HEK293 (cell line): ENCODE measurements around the gene SLC8A2.
A peak's percentile ranks its signal among the peaks of the same experiment; 100 is the strongest.

Experiments
- CTCF ChIA-PET: fragments of 350-600 bp; formaldehyde crosslinking; extraction: SDS; loops from one replicate; lab custom pipeline; 2021; ENCODE audit warnings: antibody characterized with exemption; lab: Yijun Ruan, JAX
- POLR2A ChIA-PET: fragments of 300-600 bp; formaldehyde crosslinking; extraction: SDS; loops from one replicate; lab custom pipeline; 2020; ENCODE audit warnings: antibody characterized with exemption, inconsistent platforms; lab: Yijun Ruan, JAX
- H3K27ac ChIP-seq: fragments of 200-500 bp; sonication (Bioruptor generic); 2 replicates; pipeline ENCODE4 v1.5.1; 2014; ENCODE audit warnings: low read depth, low read length, control low read depth, inconsistent platforms; ENCODE audit errors: extremely low read depth
- H3K36me3 ChIP-seq, 2 experiments: fragments of 200-500 bp in 1 of 2; sonication (Bioruptor generic) in 1 of 2; 1 replicate in 1 of 2; 2 replicates in 1 of 2; pipeline ENCODE4 v1.5.1; 2014 to 2017; ENCODE audit warnings: inconsistent platforms in 2 of 2, low read length in 2 of 2; ENCODE audit not compliant: control insufficient read depth in 2 of 2, insufficient read depth in 1 of 2
- H3K4me1 ChIP-seq: fragments of 200-500 bp; sonication (Bioruptor generic); 2 replicates; pipeline ENCODE4 v1.5.1; 2014; ENCODE audit warnings: mild to moderate bottlenecking, low read length, inconsistent platforms; ENCODE audit not compliant: control insufficient read depth, insufficient read depth
- H3K4me3 ChIP-seq: 2 replicates; pipeline ENCODE4 v1.5.1; 2011; ENCODE audit warnings: low read depth, mild to moderate bottlenecking, control low read depth, low read length, moderate library complexity
- H3K9me3 ChIP-seq: fragments of 200-500 bp; sonication (Bioruptor generic); 2 replicates; pipeline ENCODE4 v1.5.1; 2014; ENCODE audit warnings: low read depth, low read length, inconsistent platforms; ENCODE audit not compliant: control insufficient read depth, insufficient read depth
- KLF1 ChIP-seq: fragments of 450-650 bp; formaldehyde crosslinking; IDR thresholded peaks from 2 replicates; pipeline ENCODE4 v1.5.1; 2016; ENCODE audit warnings: missing biosample characterization, missing genetic modification characterization
- KLF8 ChIP-seq: fragments of 450-650 bp; formaldehyde crosslinking; IDR thresholded peaks from 2 replicates; pipeline ENCODE4 v1.5.1; 2016; ENCODE audit warnings: missing biosample characterization, missing genetic modification characterization
- MYNN ChIP-seq: fragments of 450-650 bp; formaldehyde crosslinking; IDR thresholded peaks from 2 replicates; pipeline ENCODE4 v1.5.1; 2016; ENCODE audit warnings: missing biosample characterization, missing genetic modification characterization, borderline replicate concordance
- RBAK ChIP-seq: fragments of 450-650 bp; formaldehyde crosslinking; IDR thresholded peaks from 2 replicates; pipeline ENCODE4 v1.5.1; 2016; ENCODE audit warnings: missing biosample characterization, missing genetic modification characterization
- REPIN1 ChIP-seq: fragments of 450-650 bp; formaldehyde crosslinking; IDR thresholded peaks from 2 replicates; pipeline ENCODE4 v1.5.1; 2017; ENCODE audit warnings: missing biosample characterization, missing genetic modification characterization, low read depth
- SP2 ChIP-seq: fragments of 450-650 bp; formaldehyde crosslinking; IDR thresholded peaks from 2 replicates; pipeline ENCODE4 v1.5.1; 2016; ENCODE audit warnings: missing biosample characterization, missing genetic modification characterization
- TCF7L2 ChIP-seq: IDR thresholded peaks from 2 replicates; pipeline ENCODE4 v1.6.1; 2011; ENCODE audit warnings: low read depth, mild to moderate bottlenecking, inconsistent platforms, low read length, moderate library complexity, borderline replicate concordance
- ZBTB49 ChIP-seq: fragments of 450-650 bp; formaldehyde crosslinking; IDR thresholded peaks from 2 replicates; pipeline ENCODE4 v1.5.1; 2016; ENCODE audit warnings: missing biosample characterization, missing genetic modification characterization, low read depth
- ZNF157 ChIP-seq: fragments of 450-650 bp; formaldehyde crosslinking; IDR thresholded peaks from 2 replicates; pipeline ENCODE4 v1.5.1; 2016; ENCODE audit warnings: missing biosample characterization, missing genetic modification characterization
- ZNF16 ChIP-seq: fragments of 450-650 bp; formaldehyde crosslinking; IDR thresholded peaks from 2 replicates; pipeline ENCODE4 v1.5.1; 2016; ENCODE audit warnings: low read depth, missing biosample characterization, missing genetic modification characterization
- ZNF23 ChIP-seq: fragments of 450-650 bp; formaldehyde crosslinking; IDR thresholded peaks from 2 replicates; pipeline ENCODE4 v1.5.1; 2016; ENCODE audit warnings: missing biosample characterization, missing genetic modification characterization, borderline replicate concordance
- ZNF398 ChIP-seq: fragments of 450-650 bp; formaldehyde crosslinking; IDR thresholded peaks from 2 replicates; pipeline ENCODE4 v1.5.1; 2017; ENCODE audit warnings: missing biosample characterization, missing genetic modification characterization
- ZNF433 ChIP-seq: fragments of 450-650 bp; formaldehyde crosslinking; IDR thresholded peaks from 2 replicates; pipeline ENCODE4 v1.5.1; 2016; ENCODE audit warnings: missing biosample characterization, missing genetic modification characterization, low read depth
- ZNF548 ChIP-seq: fragments of 450-650 bp; formaldehyde crosslinking; IDR thresholded peaks from 2 replicates; pipeline ENCODE4 v1.5.1; 2016; ENCODE audit warnings: missing biosample characterization, missing genetic modification characterization
- ZNF561 ChIP-seq: fragments of 450-650 bp; IDR thresholded peaks from 2 replicates; pipeline ENCODE4 v1.5.1; 2018; ENCODE audit warnings: missing biosample characterization, missing genetic modification characterization, borderline replicate concordance
- ZNF660 ChIP-seq: fragments of 450-650 bp; IDR thresholded peaks from 2 replicates; pipeline ENCODE4 v1.5.1; 2018; ENCODE audit warnings: missing biosample characterization, mild to moderate bottlenecking, missing genetic modification characterization
- ZNF768 ChIP-seq: fragments of 450-650 bp; formaldehyde crosslinking; IDR thresholded peaks from 2 replicates; pipeline ENCODE4 v1.5.1; 2018; ENCODE audit warnings: missing biosample characterization, mild to moderate bottlenecking, missing genetic modification characterization

Gene SLC8A2

GRCh38 chr19:47481460-47482052, 9.9 kb upstream of the SLC8A2 start (continued):
- TF ChIP-seq ZBTB49 (tag by site-specific recombination) (no peak), REPIN1 (tag by site-specific recombination) (no peak)

GRCh38 chr19:47480658-47481057, 9.0 kb upstream of the SLC8A2 start:
- no peak overlapping the region for H3K4me3 ChIP-seq
- POLR2A ChIA-PET, result no interaction called here

GRCh38 chr19:47479701-47480503, 8.2 kb upstream of the SLC8A2 start:
- POLR2A ChIA-PET, result interaction anchor here (0.5 kb wide), 1 partner anchor 150 kb away, joined by 4 read pairs; no protein-coding TSS in a partner anchor
- H3K27ac ChIP-seq, result no peak overlapping the region
- no peaks in the 10 kb centered on the region for H3K36me3 ChIP-seq
- H3K9me3 ChIP-seq, result no peaks in the 10 kb centered on the region
- CTCF ChIA-PET, result interaction anchor here (1.2 to 1.5 kb wide), 3 partner anchors 43 to 47 kb away, joined by 4 to 7 read pairs (median 4); no protein-coding TSS in a partner anchor
- no peak for TF ChIP-seq ZNF398
- peak; percentile 99 for TF ChIP-seq KLF1
- no peak for TF ChIP-seq ZNF157 (tag by site-specific recombination)
- no peak for TF ChIP-seq MYNN (tag by site-specific recombination)
- peak; percentile 76; the same call in 1 of the 2 replicates for TF ChIP-seq KLF8
- no peak for TF ChIP-seq ZNF768
- no peak overlapping the region for H3K4me3 ChIP-seq
- H3K4me1 ChIP-seq, result no peaks in the 10 kb centered on the region

More at GRCh38 chr19:47480658-47481057, 9.0 kb upstream of the SLC8A2 start:
- no peaks in the 10 kb centered on the region for H3K9me3 ChIP-seq
- H3K36me3 ChIP-seq, result peaks cover 0 to 5% of the 10 kb centered on the region in 2 experiments; a peak in 1 of 3 replicates
- no peak overlapping the region for H3K27ac ChIP-seq
- CTCF ChIA-PET, result interaction anchor here (1.5 kb wide), 1 partner anchor 44 kb away, joined by 7 read pairs; no protein-coding TSS in a partner anchor
- no peaks in the 10 kb centered on the region for H3K4me1 ChIP-seq
- no peak for TF ChIP-seq SP2 (tag by site-specific recombination)
- no peak for TF ChIP-seq ZNF16
- no peak for TF ChIP-seq RBAK (tag by site-specific recombination)
- TF ChIP-seq ZNF23 (tag by site-specific recombination), result no peak
- no peak for TF ChIP-seq ZNF660 (tag by site-specific recombination)
- TF ChIP-seq ZNF561 (tag by site-specific recombination), result no peak
- TF ChIP-seq ZNF433 (tag by site-specific recombination), result no peak
- TF ChIP-seq ZNF548 (tag by site-specific recombination), result no peak
- no peak for TF ChIP-seq TCF7L2
- TF ChIP-seq, all 188 proteins: peak for 0
